Bronchial epithelial cell (primary cell): Measurements from ENCODE around the gene EFEMP1. TPM values are rescaled to one million over a fixed set of nuclear protein-coding genes. Genes with fewer than 3 reads are reported as not detected.

Experiments used
- DNase-seq: peaks from one replicate; pipeline ENCODE4 v3.0.0-alpha.2; 2010; ENCODE audit warnings: low read depth
- FAIRE-seq: peaks from 2 replicates; lab custom pipeline; 2011; peaks lifted over from hg19 to GRCh38; lab: Jason Lieb, UNC
- H3K27me3 ChIP-seq: 2 replicates; pipeline ENCODE4 v1.5.1; 2011; ENCODE audit warnings: low read length; ENCODE audit not compliant: control insufficient read depth, insufficient read depth
- H3K36me3 ChIP-seq: 2 replicates; pipeline ENCODE4 v1.5.1; 2011; ENCODE audit warnings: low read length; ENCODE audit not compliant: control insufficient read depth, insufficient read depth
- H3K4me3 ChIP-seq: 2 replicates; pipeline ENCODE4 v1.5.1; 2011; ENCODE audit warnings: mild to moderate bottlenecking, low read depth, low read length, control low read depth
- total RNA-seq: library from RNA; depleted of rRNA; stranded (reverse); fragments of >200 nt; gene quantifications from 2 replicates; pipeline ENCODE4 v1.2.1, GENCODE V29; 2014
- TF ChIP-seq, protein P1 (sequence below): IDR thresholded peaks from 2 replicates; pipeline ENCODE4 v1.5.1; 2011; ENCODE audit warnings: mild to moderate bottlenecking, moderate library complexity, low read length, control low read depth, inconsistent platforms; ENCODE audit not compliant: insufficient read depth, severe bottlenecking

EFEMP1 gene
- total RNA-seq, 1 donor from 2014 or later, result 113 TPM

DNA sequence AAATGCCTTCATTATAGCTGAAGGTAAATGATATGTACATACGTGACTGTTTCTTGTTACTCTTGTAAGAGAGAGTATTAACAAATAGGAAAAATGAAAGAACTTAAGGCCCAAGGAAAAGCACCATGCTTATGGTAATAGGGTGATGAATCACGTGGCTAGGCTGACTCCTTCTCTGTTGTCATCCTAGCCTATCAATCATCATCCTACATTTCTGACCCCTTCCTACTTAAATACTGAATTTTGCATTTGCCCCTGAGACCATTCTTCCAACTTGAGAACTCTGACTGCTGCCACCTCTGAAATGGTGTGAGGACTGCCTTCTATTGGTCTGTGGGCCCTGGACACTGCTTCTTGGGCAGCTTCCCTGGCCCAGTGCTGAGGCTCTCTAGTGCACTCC lies 28.9 kb downstream of the EFEMP1 start:
- no peak for FAIRE-seq

DNA sequence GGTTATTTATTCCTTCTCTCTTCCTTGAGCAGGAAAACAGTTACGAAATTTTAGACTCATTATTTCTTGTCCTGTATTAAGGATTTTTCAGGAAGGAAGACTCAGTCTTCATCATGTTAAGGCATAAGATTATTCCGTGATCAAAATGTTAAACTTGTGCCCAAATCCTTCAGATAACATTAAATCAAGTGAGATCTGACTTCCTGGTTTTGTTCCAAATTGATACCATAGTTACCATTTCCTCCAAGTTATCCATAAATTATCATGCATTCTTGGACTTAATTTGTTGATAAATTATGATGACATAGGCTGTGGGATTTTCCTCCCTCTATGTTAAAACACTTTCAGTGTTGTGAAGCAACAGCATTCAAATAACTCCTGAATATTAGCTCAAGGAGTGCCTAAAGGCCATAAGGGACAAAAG lies 31.9 kb downstream of the EFEMP1 start:
- FAIRE-seq (no peak), DNase-seq (no peak)
- TF ChIP-seq, protein P1, sequence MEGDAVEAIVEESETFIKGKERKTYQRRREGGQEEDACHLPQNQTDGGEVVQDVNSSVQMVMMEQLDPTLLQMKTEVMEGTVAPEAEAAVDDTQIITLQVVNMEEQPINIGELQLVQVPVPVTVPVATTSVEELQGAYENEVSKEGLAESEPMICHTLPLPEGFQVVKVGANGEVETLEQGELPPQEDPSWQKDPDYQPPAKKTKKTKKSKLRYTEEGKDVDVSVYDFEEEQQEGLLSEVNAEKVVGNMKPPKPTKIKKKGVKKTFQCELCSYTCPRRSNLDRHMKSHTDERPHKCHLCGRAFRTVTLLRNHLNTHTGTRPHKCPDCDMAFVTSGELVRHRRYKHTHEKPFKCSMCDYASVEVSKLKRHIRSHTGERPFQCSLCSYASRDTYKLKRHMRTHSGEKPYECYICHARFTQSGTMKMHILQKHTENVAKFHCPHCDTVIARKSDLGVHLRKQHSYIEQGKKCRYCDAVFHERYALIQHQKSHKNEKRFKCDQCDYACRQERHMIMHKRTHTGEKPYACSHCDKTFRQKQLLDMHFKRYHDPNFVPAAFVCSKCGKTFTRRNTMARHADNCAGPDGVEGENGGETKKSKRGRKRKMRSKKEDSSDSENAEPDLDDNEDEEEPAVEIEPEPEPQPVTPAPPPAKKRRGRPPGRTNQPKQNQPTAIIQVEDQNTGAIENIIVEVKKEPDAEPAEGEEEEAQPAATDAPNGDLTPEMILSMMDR, result no peak
- Histone ChIP-seq H3K27me3 (no peaks in the 10 kb centered on the region), H3K36me3 (peaks cover under 1% of the 10 kb centered on the region), H3K4me3 (no peak overlapping the region)

More for the DNA sequence above, 28.9 kb downstream of the EFEMP1 start:
- TF ChIP-seq, protein P1, result no peak
- Histone ChIP-seq H3K4me3 (no peak overlapping the region), H3K27me3 (no peaks in the 10 kb centered on the region), H3K36me3 (peaks cover 3% of the 10 kb centered on the region)
- DNase-seq, result peak; percentile 42

DNA sequence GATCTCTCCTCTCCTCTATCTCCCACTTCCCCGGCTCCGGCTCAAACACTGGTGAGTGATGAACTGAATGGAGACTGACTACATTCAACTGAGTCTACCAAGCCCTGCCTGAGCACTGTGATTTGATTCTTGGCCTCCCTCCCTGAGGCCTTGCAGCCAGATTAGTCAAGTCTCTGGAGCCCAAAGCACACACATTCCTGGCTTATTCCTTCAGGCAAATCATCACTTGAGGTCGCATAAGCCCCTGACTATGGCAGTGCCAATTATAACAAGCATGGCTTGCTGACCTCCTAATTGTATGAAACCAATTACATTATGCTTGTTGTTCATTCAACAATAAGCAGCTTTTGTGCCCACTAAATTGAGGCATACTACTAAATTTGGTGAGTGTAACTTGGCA lies 34.6 kb downstream of the EFEMP1 start:
- FAIRE-seq, result no peak
- DNase-seq, result peak; percentile 21
- TF ChIP-seq, protein P1, result no peak

GRCh38 chr2:55887901-55888624 lies 35.5 kb downstream of the EFEMP1 start:
- TF ChIP-seq, protein P1, result no peak
- H3K36me3 ChIP-seq, result peaks cover 1% of the 10 kb centered on the region
- FAIRE-seq, result peak; percentile 47
- no peak overlapping the region for H3K4me3 ChIP-seq
- DNase-seq, result peak; percentile 93
- H3K27me3 ChIP-seq, result no peaks in the 10 kb centered on the region

More for the DNA sequence above, 34.6 kb downstream of the EFEMP1 start:
- H3K27me3 ChIP-seq, result no peaks in the 10 kb centered on the region
- no peaks in the 10 kb centered on the region for H3K36me3 ChIP-seq
- H3K4me3 ChIP-seq, result no peak overlapping the region

- Histone ChIP-seq H3K4me3 (no peak overlapping the region), H3K27me3 (no peaks in the 10 kb centered on the region), H3K36me3 (peaks cover 1% of the 10 kb centered on the region)
- no peak for FAIRE-seq
- DNase-seq, result no peak
- TF ChIP-seq, protein P1, result no peak
These were observed 36.2 kb downstream of the EFEMP1 start for GRCh38 chr2:55887351-55887750.

DNA sequence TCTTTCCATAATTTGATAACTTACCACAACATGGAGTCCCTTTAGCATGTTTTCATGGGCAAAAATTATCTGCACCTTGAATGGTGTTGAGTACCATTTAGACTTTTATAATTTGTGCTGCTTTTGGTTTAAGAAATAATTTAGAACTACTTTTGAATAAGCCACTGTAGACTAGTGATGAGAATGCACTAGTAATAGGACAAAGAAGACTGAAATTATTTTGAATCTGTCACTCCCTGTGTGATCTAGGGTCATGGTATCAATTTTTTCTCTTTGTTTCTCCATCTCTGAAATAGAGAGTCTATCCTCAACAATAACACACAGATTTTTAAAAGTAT lies 37.7 kb downstream of the EFEMP1 start:
- TF ChIP-seq, protein P1, result no peak
- no peak overlapping the region for H3K4me3 ChIP-seq
- FAIRE-seq, result no peak
- no peak for DNase-seq
- H3K36me3 ChIP-seq, result peaks cover 5% of the 10 kb centered on the region
- H3K27me3 ChIP-seq, result no peaks in the 10 kb centered on the region
